Lower leg skin (tissue), 3 donors: ENCODE results near the gene SH3RF2.

Experiments
- POLR2A ChIP-seq, 2 donors: fragments of 450-650 bp; IDR thresholded peaks; one replicate each; pipeline ENCODE4 v1.6.1; 2016 to 2017; ENCODE audit warnings: antibody characterized with exemption in 2 of 2, mild to moderate bottlenecking in 1 of 2, moderate library complexity in 1 of 2
- TF ChIP-seq, protein P1 (sequence below), 3 donors: fragments of 450-650 bp; IDR thresholded peaks; one replicate each; pipeline ENCODE4 v1.5.1; 2016; ENCODE audit warnings: antibody characterized with exemption in 3 of 3, mild to moderate bottlenecking in 3 of 3, moderate library complexity in 2 of 3

DNA sequence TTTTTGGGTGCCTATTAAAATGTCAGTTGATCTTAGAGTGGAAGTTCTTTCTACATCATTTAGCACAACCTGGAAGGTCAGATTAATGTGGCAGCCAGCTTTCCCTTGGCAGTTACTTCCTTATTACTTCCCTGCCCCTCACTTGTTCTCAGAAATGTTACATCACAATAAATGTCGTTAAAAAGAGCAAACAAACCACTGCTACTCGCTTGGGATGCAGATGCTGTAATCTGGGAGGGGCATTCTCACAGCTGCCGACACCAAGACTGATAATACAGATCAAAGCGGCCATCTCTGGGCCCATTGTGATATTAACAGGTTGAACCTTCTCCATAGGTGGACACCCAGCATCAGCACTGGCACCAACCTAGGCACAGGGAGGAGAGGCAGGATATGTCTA lies 139.7 kb downstream of the SH3RF2 start:
- TF ChIP-seq, protein P1, sequence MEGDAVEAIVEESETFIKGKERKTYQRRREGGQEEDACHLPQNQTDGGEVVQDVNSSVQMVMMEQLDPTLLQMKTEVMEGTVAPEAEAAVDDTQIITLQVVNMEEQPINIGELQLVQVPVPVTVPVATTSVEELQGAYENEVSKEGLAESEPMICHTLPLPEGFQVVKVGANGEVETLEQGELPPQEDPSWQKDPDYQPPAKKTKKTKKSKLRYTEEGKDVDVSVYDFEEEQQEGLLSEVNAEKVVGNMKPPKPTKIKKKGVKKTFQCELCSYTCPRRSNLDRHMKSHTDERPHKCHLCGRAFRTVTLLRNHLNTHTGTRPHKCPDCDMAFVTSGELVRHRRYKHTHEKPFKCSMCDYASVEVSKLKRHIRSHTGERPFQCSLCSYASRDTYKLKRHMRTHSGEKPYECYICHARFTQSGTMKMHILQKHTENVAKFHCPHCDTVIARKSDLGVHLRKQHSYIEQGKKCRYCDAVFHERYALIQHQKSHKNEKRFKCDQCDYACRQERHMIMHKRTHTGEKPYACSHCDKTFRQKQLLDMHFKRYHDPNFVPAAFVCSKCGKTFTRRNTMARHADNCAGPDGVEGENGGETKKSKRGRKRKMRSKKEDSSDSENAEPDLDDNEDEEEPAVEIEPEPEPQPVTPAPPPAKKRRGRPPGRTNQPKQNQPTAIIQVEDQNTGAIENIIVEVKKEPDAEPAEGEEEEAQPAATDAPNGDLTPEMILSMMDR (IDR thresholded peaks at IDR 0.05), result no peak
- no peak for TF ChIP-seq POLR2A (IDR thresholded peaks at IDR 0.05)
